IMR-90 (cell line): ENCODE results near the gene PBXIP1. TPM values are rescaled to one million over a fixed set of nuclear protein-coding genes. Genes with fewer than 3 reads are reported as not detected.

Experiments used
- ATAC-seq: fragments of 200-7000 bp; cut with Tn5 transposase; 2 replicates; pipeline ENCODE4 v1.9.1; 2020; ENCODE audit warnings: low read depth, mild to moderate bottlenecking, moderate library complexity
- BruUV-seq: library from RNA; stranded (reverse); fragments of 400-500 nt; replicated peaks from 2 replicates; lab custom pipeline; 2021; lab: Mats Ljungman, UMichigan
- CTCF ChIA-PET: fragments of 300-600 bp; formaldehyde crosslinking; extraction: SDS; loops from one replicate; lab custom pipeline; 2021; ENCODE audit warnings: antibody characterized with exemption; lab: Yijun Ruan, JAX
- POLR2A ChIA-PET: fragments of 300-600 bp; sonication (Branson Sonifier 250); formaldehyde crosslinking; loops from one replicate; lab custom pipeline; 2022; ENCODE audit warnings: antibody characterized with exemption; ENCODE audit not compliant: unreplicated experiment; lab: Charles Lee
- DNase-seq: peaks from one replicate; pipeline ENCODE4 v3.0.0; 2013
- H2AFZ ChIP-seq: replicated peaks from 2 replicates; pipeline ENCODE3; 2013; ENCODE audit warnings: low read length, mild to moderate bottlenecking; ENCODE audit not compliant: poor library complexity
- H2AK5ac ChIP-seq: 2 replicates; pipeline ENCODE4 v1.6.1; 2013; ENCODE audit warnings: low read depth, low read length, inconsistent platforms
- H2AK9ac ChIP-seq: replicated peaks from 2 replicates; pipeline ENCODE3; 2013; ENCODE audit warnings: mild to moderate bottlenecking, low read depth, low read length, moderate library complexity; ENCODE audit not compliant: poor library complexity
- H2BK120ac ChIP-seq: 2 replicates; pipeline ENCODE4 v1.6.1; 2013; ENCODE audit warnings: low read depth, low read length, inconsistent platforms
- H2BK15ac ChIP-seq: 3 replicates; pipeline ENCODE4 v1.6.1; 2013; ENCODE audit warnings: low read depth, low read length, inconsistent platforms
- H2BK20ac ChIP-seq: 2 replicates; pipeline ENCODE4 v1.6.1; 2013; ENCODE audit warnings: low read depth, mild to moderate bottlenecking, inconsistent platforms, low read length, moderate library complexity
- H2BK5ac ChIP-seq: 2 replicates; pipeline ENCODE4 v1.6.1; 2013; ENCODE audit warnings: mild to moderate bottlenecking, low read depth, low read length, inconsistent platforms; ENCODE audit not compliant: poor library complexity, severe bottlenecking
- H3K14ac ChIP-seq: replicated peaks from 2 replicates; pipeline ENCODE4 v1.6.1; 2013; ENCODE audit warnings: low read depth, low read length, inconsistent platforms
- H3K18ac ChIP-seq: 2 replicates; pipeline ENCODE4 v1.6.1; 2013; ENCODE audit warnings: low read depth, low read length, control low read depth
- H3K23ac ChIP-seq: 2 replicates; pipeline ENCODE4 v1.6.1; 2013; ENCODE audit warnings: low read depth, low read length, inconsistent platforms
- H3K27ac ChIP-seq: 2 replicates; pipeline ENCODE4 v1.5.1; 2013; ENCODE audit warnings: mild to moderate bottlenecking, control low read depth, low read length; ENCODE audit not compliant: insufficient read depth
- H3K27me3 ChIP-seq: 2 replicates; pipeline ENCODE4 v1.6.1; 2013; ENCODE audit warnings: low read length; ENCODE audit not compliant: control insufficient read depth, insufficient read depth
- H3K36me3 ChIP-seq: 2 replicates; pipeline ENCODE4 v1.6.1; 2013; ENCODE audit warnings: low read length, mixed read lengths; ENCODE audit not compliant: control insufficient read depth, insufficient read depth
- H3K4ac ChIP-seq: 2 replicates; pipeline ENCODE4 v1.6.1; 2013; ENCODE audit warnings: low read depth, low read length, inconsistent platforms
- H3K4me1 ChIP-seq: 2 replicates; pipeline ENCODE4 v1.6.1; 2013; ENCODE audit warnings: low read length, mixed read lengths; ENCODE audit not compliant: control insufficient read depth, insufficient read depth
- H3K4me2 ChIP-seq: 2 replicates; pipeline ENCODE4 v1.6.1; 2013; ENCODE audit warnings: low read depth, mild to moderate bottlenecking, control low read depth, low read length, moderate library complexity
- H3K4me3 ChIP-seq: 2 replicates; pipeline ENCODE4 v1.5.1; 2013; ENCODE audit warnings: low read depth, mild to moderate bottlenecking, control low read depth, low read length, moderate library complexity; ENCODE audit not compliant: insufficient read depth
- H3K56ac ChIP-seq: 2 replicates; pipeline ENCODE4 v1.6.1; 2013; ENCODE audit warnings: low read length, inconsistent platforms; ENCODE audit not compliant: insufficient read depth; ENCODE audit errors: extremely low read depth
- H3K79me1 ChIP-seq, 2 experiments: 2 replicates each; pipeline ENCODE4 v1.6.1; 2013; ENCODE audit warnings: low read length in 2 of 2, inconsistent platforms in 1 of 2, low read depth in 1 of 2
- H3K9ac ChIP-seq: 2 replicates; pipeline ENCODE4 v1.6.1; 2013; ENCODE audit warnings: low read depth, low read length, control low read depth
- H3K9me1 ChIP-seq: 2 replicates; pipeline ENCODE4 v1.6.1; 2013; ENCODE audit warnings: low read length, inconsistent platforms; ENCODE audit not compliant: insufficient read depth
- H3K9me3 ChIP-seq: 2 replicates; pipeline ENCODE4 v1.6.1; 2013; ENCODE audit warnings: low read length; ENCODE audit not compliant: control insufficient read depth, insufficient read depth
- H4K20me1 ChIP-seq: 2 replicates; pipeline ENCODE4 v1.6.1; 2013; ENCODE audit warnings: low read length, inconsistent platforms; ENCODE audit not compliant: insufficient read depth
- H4K5ac ChIP-seq: 2 replicates; pipeline ENCODE4 v1.6.1; 2013; ENCODE audit warnings: mild to moderate bottlenecking, low read depth, low read length, control low read depth
- H4K8ac ChIP-seq, 2 experiments: 2 replicates each; pipeline ENCODE4 v1.6.1; 2013; ENCODE audit warnings: low read depth in 2 of 2, low read length in 2 of 2, control low read depth in 1 of 2, inconsistent platforms in 1 of 2
- H4K91ac ChIP-seq: 2 replicates; pipeline ENCODE4 v1.6.1; 2013; ENCODE audit warnings: low read depth, low read length, inconsistent platforms; ENCODE audit not compliant: insufficient read depth
- BHLHE40 ChIP-seq: fragments of 150-350 bp; IDR thresholded peaks from 2 replicates; pipeline ENCODE4 v1.6.1; 2016; ENCODE audit warnings: mild to moderate bottlenecking, low read depth, low read length
- CEBPB ChIP-seq: IDR thresholded peaks from 2 replicates; pipeline ENCODE4 v1.6.1; 2012; ENCODE audit warnings: low read depth, low read length, improper control_type of control experiment
- CHD1 ChIP-seq: IDR thresholded peaks from 2 replicates; pipeline ENCODE4 v1.6.1; 2012; ENCODE audit warnings: low read depth, low read length, improper control_type of control experiment
- CTCF ChIP-seq: conservative IDR thresholded peaks from 2 replicates; pipeline ENCODE4 v1.5.1; 2012; ENCODE audit warnings: mild to moderate bottlenecking, low read depth, low read length, improper control_type of control experiment
- FOS ChIP-seq: fragments of 150-350 bp; IDR thresholded peaks from 2 replicates; pipeline ENCODE4 v1.6.1; 2016; ENCODE audit warnings: low read depth, low read length
- MAFK ChIP-seq: IDR thresholded peaks from 2 replicates; pipeline ENCODE4 v1.6.1; 2012; ENCODE audit warnings: low read depth, low read length, improper control_type of control experiment
- MAZ ChIP-seq: IDR thresholded peaks from 2 replicates; pipeline ENCODE4 v1.6.1; 2012; ENCODE audit warnings: low read depth, mild to moderate bottlenecking, low read length, improper control_type of control experiment, moderate library complexity, borderline replicate concordance
- MXI1 ChIP-seq: IDR thresholded peaks from 2 replicates; pipeline ENCODE4 v1.6.1; 2012; ENCODE audit warnings: low read depth, mild to moderate bottlenecking, low read length, moderate library complexity, borderline replicate concordance
- NFE2L2 ChIP-seq: fragments of 150-350 bp; IDR thresholded peaks from 2 replicates; pipeline ENCODE4 v1.6.1; 2016; ENCODE audit warnings: low read depth, mild to moderate bottlenecking, low read length
- POLR2A ChIP-seq: IDR thresholded peaks from 2 replicates; pipeline ENCODE4 v1.6.1; 2012; ENCODE audit warnings: mild to moderate bottlenecking, low read depth, low read length
- RAD21 ChIP-seq: IDR thresholded peaks from 2 replicates; pipeline ENCODE4 v1.6.1; 2012; ENCODE audit warnings: low read length, improper control_type of control experiment
- RCOR1 ChIP-seq: IDR thresholded peaks from 2 replicates; pipeline ENCODE4 v1.6.1; 2012; ENCODE audit warnings: mild to moderate bottlenecking, low read length, improper control_type of control experiment; ENCODE audit not compliant: insufficient replicate concordance
- RFX5 ChIP-seq: IDR thresholded peaks from 2 replicates; pipeline ENCODE4 v1.8.0; 2012; ENCODE audit warnings: low read depth, mild to moderate bottlenecking, low read length, moderate library complexity
- SMC3 ChIP-seq: fragments of 150-350 bp; IDR thresholded peaks from 2 replicates; pipeline ENCODE4 v1.6.1; 2016; ENCODE audit warnings: low read depth, mild to moderate bottlenecking, antibody characterized with exemption, low read length, moderate library complexity
- WGBS, 2 experiments: methylation state at CpG; one replicate each; pipeline versions ENCODE4 v1.1.5 to v1.1.7; 2013; ENCODE audit warnings: missing lambda C conversion rate in 2 of 2; ENCODE audit not compliant: insufficient read length in 1 of 2; ENCODE audit errors: extremely low coverage in 2 of 2; 5-methylcytosine and 5-hydroxymethylcytosine counted together
- dilution Hi-C: fragments of 300-500 bp; cut with HindIII; formaldehyde crosslinking; loops from one replicate; pipeline ENCODE4 v1.14.3; 2018; ENCODE audit warnings: low sequenced_read_pairs; ENCODE audit not compliant: unreplicated experiment
- in situ Hi-C: fragments of 300-500 bp; cut with MboI; formaldehyde crosslinking; loops from 3 replicates; pipeline ENCODE4 v1.14.3; 2019; ENCODE audit warnings: low sequenced_read_pairs, inconsistent platforms, mixed read lengths
- intact Hi-C: fragments of 100-400 bp; cut with micrococcal nuclease; formaldehyde crosslinking; loops from 2 replicates; pipeline ENCODE4 v1.10.0; 2022
- polyA plus RNA-seq, 3 experiments: library from polyadenylated mRNA; depleted of rRNA; stranded (reverse); fragments of >200 nt; gene quantifications; 2 replicates each; pipeline ENCODE4 v1.2.3, GENCODE V29; 2012; ENCODE audit warnings: low replicate concordance in 1 of 3
- total RNA-seq: library from RNA; depleted of rRNA; stranded (reverse); fragments of >200 nt; gene quantifications from 2 replicates; pipeline ENCODE4 v1.2.3, GENCODE V29; 2012
- TF ChIP-seq, protein P1 (sequence below): fragments of 150-350 bp; IDR thresholded peaks from 2 replicates; pipeline ENCODE4 v1.6.1; 2016; ENCODE audit warnings: low read depth, mild to moderate bottlenecking, low read length, moderate library complexity, borderline replicate concordance

PBXIP1 gene
- total and polyA plus RNA-seq, 2 of the 4 experiments (the other 2 are of a cell fraction) = 28.3 to 44.2 TPM

DNA sequence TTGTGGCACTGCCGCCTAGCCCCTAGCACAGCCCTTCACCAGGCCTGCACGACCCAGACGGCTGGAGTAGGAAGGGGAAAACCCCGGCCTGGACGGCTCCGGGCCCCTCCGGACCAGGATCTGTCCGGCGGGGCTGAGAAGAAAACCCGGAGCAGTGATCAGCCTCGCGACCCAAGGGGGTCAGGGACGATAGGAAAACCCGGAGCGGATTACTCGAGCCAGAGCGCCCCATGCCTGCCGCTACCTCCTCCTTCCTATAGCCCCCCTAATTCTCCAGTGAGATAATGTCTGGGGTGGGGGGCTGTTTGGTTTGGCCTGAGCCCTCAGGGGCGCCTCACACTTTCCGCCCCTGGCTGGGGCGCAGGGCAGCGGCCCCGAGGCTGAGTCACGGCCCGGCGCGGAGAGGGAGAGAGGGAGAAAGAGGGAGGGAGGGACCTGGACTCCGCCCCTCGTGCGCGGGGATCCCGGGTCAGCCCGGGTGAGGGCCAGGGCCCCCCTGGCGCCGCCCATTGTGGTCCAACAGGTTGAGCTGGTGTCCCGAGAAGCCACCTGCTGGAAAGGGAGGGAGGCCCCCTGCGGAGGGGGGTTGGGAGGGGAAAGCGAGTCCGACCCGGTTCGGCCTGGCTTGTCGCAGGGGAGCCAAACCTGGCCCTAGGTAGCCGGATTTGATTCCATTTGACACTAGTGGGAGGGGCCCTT is 45.0 kb upstream of the PBXIP1 start:
- intact Hi-C loops (loop anchor here (1.0 to 5.0 kb wide), 3 partner anchors 29 to 64 kb away; partner anchors contain the start of genes ADAM15 and PMVK), in situ Hi-C loops (no loop called here), dilution Hi-C loops (no loop called here)
- H3K4me2 ChIP-seq = peak overlapping the region; percentile 94
- H4K5ac ChIP-seq = peak overlapping the region; percentile 46; the same call in 1 of the 2 replicates
- peak overlapping the region; percentile 75 for H3K4me3 ChIP-seq
- peak overlapping the region; percentile 80 for H4K91ac ChIP-seq
- H3K79me1 ChIP-seq = peaks cover 14 to 50% of the 10 kb centered on the region in 2 experiments
- no TSS peak for BruUV-seq
- H3K27me3 ChIP-seq = no peaks in the 10 kb centered on the region
- H3K27ac ChIP-seq = peak overlapping the region; percentile 94
- H2BK120ac ChIP-seq = peak overlapping the region; percentile 81
- ATAC-seq (peak; percentile 50), DNase-seq (peak; percentile 77)
- H3K9ac ChIP-seq = peak overlapping the region; percentile 78
- H3K36me3 ChIP-seq = no peaks in the 10 kb centered on the region
- ChIA-PET CTCF (interaction anchor here (0.9 kb wide), 1 partner anchor 30 kb away, joined by 4 read pairs; the partner anchor contains the start of gene SHC1), POLR2A (interaction anchor here (0.6 kb wide), 1 partner anchor 273 kb away, joined by 3 read pairs; the partner anchor contains the start of gene CLK2)
- H3K9me1 ChIP-seq = peaks cover 8% of the 10 kb centered on the region
- H2AFZ ChIP-seq = peak overlapping the region; percentile 92
- peak overlapping the region; percentile 49; the same call in 2 of the 3 replicates for H2BK15ac ChIP-seq
- peak overlapping the region; percentile 93 for H3K4ac ChIP-seq
- no peak overlapping the region; the same call in 1 of the 2 replicates for H2BK20ac ChIP-seq
- H4K20me1 ChIP-seq = no peaks in the 10 kb centered on the region
- H3K4me1 ChIP-seq = peaks cover 21% of the 10 kb centered on the region
- H2AK5ac ChIP-seq = peak overlapping the region; percentile 97
- H3K14ac ChIP-seq = peak overlapping the region; percentile 88; the same call in 1 of the 2 replicates
- H3K9me3 ChIP-seq = no peaks in the 10 kb centered on the region
- H2BK5ac ChIP-seq = peak overlapping the region; percentile 94
- peak overlapping the region; percentile 82 for H3K56ac ChIP-seq
- H2AK9ac ChIP-seq = peak overlapping the region; percentile 99
- H3K18ac ChIP-seq = peak overlapping the region; percentile 48; the same call in 1 of the 2 replicates
- peak overlapping the region; percentile 11 to 91; a peak in 3 of 4 replicates for H4K8ac ChIP-seq
- H3K23ac ChIP-seq = peak overlapping the region; percentile 90
- 0% methylated on average over 3 of the region's 43 CpGs; no CpG with 5 or more reads in 1 of the 2 experiments for WGBS, 2 experiments
- TF ChIP-seq MAFK = no peak
- TF ChIP-seq CHD1 = no peak
- 0 out of 2 replicates have a peak, but pooled peaks have one; percentile 10 for TF ChIP-seq SMC3
- no peak for TF ChIP-seq RAD21
- TF ChIP-seq MXI1 = no peak
- TF ChIP-seq FOS = peak; percentile 73
- TF ChIP-seq BHLHE40 = 0 out of 2 replicates have a peak, but pooled peaks have one; percentile 3
- peak; percentile 5; the same call in 1 of the 2 replicates for TF ChIP-seq CTCF
- TF ChIP-seq CEBPB = no peak
- TF ChIP-seq MAZ = peak; percentile 83
- TF ChIP-seq, protein P1, sequence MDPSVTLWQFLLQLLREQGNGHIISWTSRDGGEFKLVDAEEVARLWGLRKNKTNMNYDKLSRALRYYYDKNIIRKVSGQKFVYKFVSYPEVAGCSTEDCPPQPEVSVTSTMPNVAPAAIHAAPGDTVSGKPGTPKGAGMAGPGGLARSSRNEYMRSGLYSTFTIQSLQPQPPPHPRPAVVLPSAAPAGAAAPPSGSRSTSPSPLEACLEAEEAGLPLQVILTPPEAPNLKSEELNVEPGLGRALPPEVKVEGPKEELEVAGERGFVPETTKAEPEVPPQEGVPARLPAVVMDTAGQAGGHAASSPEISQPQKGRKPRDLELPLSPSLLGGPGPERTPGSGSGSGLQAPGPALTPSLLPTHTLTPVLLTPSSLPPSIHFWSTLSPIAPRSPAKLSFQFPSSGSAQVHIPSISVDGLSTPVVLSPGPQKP = no peak
- no peak; the same call in 1 of the 2 replicates for TF ChIP-seq RFX5
- TF ChIP-seq NFE2L2 = no peak
- TF ChIP-seq RCOR1 = no peak
- no peak; the same call in 1 of the 2 replicates for TF ChIP-seq POLR2A
